Stimulated activated CD8-positive, alpha-beta memory T cell treated with anti-CD3 and anti-CD28 coated beads, Interleukin-12 subunit alpha, Interleukin-12 subunit beta, amount 100 ng/mL, for 4 hours (primary cell): Measurements from ENCODE around the gene SYT15B.
"Not testable (repeated sequence)": the region's sequence is repeated elsewhere in the genome, so short reads cannot be mapped to it uniquely, and the experiment has no call there.

ENCODE experiments used
- DNase-seq: peaks from one replicate; pipeline ENCODE4 v3.0.0-alpha.2; 2020; ENCODE audit warnings: low read depth

SYT15B gene

DNA sequence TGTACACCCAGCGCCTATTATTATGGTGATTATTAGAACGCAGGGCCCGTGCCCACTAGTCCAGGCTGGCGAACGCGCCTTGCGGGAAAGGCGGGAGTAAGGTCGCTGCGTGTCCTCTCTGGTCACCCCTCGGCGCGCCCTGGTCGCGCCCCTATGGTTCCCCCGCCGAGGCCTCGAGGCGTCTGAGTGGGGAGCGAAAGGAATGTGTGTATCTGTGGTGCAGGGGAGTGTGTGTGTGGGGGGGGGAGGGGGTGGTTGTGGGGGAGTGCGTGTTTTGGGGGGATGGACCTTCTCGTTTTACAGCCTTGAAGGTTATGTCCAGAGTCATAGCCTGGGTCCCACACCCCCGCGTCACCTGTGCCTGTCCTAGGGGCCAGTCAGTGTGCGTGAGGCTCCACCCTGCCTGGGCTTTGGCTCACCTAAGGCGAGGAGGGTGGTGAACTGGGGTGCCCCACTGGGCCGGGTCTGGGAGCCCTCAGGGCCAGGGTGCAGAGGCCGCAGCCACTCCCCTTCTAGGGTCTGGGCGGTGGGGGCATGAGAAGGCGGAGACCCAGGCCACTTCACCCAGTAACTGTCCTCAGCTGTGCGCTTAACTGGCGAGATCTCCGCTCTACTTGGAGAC, at the start of gene SYT15B:
Gene SYT15B (minus strand): TSS at position 39 of the 622 bp plus-strand sequence. CDS start 952 bp downstream, outside the sequence.
- not testable (repeated sequence) for DNase-seq

DNA sequence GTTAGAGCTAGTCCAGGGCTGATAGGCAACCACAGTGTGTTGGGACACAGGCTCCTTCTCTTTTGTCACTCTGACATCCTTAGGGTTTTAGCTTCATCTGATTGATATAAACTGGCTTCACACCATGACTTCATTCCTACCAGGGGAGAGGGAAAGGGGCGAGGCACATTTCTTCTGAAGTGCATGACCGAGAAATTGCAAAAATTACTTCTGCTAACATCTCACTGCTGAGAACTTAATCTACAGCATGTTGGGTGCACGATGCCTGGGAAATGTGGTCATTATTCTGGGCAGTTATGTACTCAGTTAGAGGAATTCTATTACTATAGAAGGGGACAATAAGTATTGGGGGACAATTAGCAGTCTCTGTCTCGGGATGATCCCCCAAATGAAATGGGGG, 16.2 kb upstream of the SYT15B start:
- not testable (repeated sequence) for DNase-seq

GRCh38 chr10:47775361-47776231, 12.2 kb upstream of the SYT15B start:
- not testable (repeated sequence) for DNase-seq

- not testable (repeated sequence) for DNase-seq
Observed at GRCh38 chr10:47770745-47771144, 7.4 kb upstream of the SYT15B start.

- DNase-seq: not testable (repeated sequence)
Observed at GRCh38 chr10:47768578-47769115, 5.3 kb upstream of the SYT15B start.

DNA sequence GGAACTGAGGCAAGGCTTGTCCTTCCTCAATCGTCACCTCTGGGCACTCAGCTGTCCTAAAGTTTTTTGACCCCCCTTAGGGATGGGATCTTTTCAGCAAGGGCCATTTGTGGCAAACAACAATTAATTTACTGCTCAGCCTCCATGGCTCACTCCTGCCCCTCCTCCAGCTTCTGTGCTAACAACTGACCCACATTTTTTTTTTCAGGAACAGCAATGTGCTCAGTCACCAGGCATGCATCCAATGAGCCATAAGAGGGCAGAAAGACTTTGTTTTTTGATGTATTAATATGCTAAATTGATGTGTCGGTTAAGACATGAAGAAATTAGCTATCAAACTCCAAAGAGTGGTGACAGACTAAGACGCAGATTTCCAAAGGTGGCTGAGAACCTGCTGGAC, 4.7 kb upstream of the SYT15B start:
- not testable (repeated sequence) for DNase-seq

- DNase-seq: not testable (repeated sequence)
Observed at GRCh38 chr10:47767236-47767635, 3.8 kb upstream of the SYT15B start.

- DNase-seq: not testable (repeated sequence)
Observed at GRCh38 chr10:47765232-47765631, 1.8 kb upstream of the SYT15B start.

DNA sequence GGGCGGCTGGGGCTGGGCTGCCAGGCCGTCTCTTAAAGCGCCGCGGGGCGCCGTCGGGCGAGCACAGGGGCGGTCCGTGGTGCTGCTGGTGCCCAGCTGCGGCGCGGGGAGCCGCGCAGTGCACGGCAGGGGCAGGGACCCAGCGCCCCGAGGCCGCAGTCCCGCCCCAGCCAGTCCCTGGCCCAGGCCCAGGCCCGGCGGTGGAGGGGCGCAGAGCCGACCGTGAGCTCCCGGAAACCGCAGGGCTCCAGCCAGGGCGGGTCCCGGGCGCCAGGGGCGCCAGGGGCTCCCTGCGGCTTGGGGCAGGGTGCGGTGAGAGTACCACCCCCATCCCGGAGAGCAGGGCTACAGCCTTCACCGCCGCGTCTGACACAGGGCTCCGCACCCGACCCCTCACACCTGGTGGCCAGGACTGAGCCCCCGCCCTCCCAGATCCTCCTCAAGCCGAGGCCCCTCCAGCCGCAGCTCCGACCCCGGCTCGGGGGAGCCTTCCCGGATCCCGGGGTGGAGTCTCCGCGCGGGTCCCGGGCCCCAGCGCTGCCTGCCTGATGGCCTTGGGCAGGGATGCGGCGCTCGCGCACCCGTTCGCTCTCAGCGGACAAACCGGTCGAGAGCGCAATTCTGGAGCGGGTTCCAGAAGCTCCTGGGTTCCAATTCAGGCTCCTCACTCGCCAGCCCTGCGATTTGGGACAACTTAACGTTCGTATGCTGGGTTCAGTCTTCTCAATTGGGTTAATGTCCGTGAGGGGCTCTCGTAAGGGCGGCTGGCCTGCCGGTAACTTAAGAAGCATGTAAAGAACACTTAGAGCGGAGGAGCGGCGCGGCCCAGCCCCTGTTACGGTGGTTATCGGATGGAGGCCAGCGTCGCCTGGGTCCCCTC, 478 bp downstream of the SYT15B start:
- DNase-seq: not testable (repeated sequence)

GRCh38 chr10:47758855-47759254, 4.5 kb downstream of the SYT15B start:
- not testable (repeated sequence) for DNase-seq

- not testable (repeated sequence) for DNase-seq
Observed at GRCh38 chr10:47756169-47756568, 7.2 kb downstream of the SYT15B start.

DNA sequence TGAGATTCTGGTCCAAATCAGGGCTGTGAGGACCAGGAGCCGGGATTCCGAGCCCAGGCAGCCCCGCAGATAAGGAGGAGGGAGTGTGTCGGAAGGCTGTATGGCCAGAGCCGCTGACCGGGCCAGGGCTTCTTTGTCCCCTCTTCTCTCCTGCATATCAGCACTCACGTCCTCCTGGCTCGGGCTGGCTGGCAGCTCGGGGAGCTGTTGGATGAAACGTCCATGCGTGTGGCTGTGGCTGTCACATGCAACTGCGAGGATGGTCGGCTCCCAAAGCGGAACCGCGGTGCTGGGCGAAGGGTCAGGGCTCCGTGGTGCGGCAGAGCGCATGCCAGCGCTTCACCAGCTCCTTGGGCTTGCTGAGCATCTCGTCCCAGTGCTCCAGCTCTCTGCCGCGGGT, 9.5 kb downstream of the SYT15B start:
- DNase-seq: not testable (repeated sequence)

GRCh38 chr10:47753176-47753575, 10.2 kb downstream of the SYT15B start:
- DNase-seq: not testable (repeated sequence)

- DNase-seq: not testable (repeated sequence)
Observed at GRCh38 chr10:47751821-47752220, 11.6 kb downstream of the SYT15B start.

- not testable (repeated sequence) for DNase-seq
Observed at GRCh38 chr10:47750360-47750759, 13.0 kb downstream of the SYT15B start.

DNA sequence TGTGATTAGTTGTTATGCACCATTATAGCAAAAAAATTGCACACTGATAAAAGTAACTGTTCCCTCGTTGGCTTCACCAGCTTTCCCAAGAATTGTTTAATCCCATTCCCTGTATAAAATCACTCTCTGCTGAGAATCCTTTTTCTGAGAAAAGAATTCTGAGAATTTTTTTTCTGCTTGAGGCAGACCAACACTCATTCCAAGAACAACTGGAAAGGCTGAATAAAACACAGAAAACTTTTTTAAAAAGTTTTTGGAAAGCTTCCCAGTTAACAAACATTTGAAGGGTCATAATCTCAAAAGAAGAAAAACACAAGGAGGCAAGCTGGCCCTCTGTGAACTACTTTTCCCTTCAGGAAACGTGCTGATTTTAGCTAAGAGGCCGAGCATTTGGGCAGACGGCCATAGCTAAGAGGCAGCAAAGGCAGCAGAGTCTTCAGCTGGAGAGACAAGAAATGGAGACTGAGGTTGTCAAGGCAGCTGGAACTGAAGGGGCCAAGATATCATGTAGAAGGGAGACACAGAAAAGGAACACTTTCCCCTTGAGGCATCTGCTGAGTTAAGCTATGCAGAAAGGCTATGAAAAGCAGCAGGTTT, 16.5 kb downstream of the SYT15B start:
- not testable (repeated sequence) for DNase-seq

DNA sequence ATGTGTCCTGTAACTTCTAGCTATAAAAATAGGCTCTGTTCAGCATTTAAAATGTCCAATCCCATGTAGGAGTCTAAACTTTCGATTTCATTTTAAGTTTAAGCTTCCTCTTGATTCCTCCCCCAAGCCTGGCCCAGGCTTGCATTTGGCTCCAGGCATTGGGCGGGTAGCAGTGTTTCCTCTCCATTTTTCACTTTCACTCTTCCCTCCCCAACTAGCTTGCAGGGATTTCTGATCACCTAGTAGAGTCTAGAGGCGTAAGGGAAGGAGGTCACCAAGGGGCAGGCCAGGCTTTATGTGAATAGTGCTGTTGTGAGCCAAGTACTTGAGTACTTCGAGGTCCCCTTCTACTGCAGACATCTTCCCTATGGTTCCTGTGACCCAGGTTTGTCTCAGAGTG, 18.5 kb downstream of the SYT15B start:
- not testable (repeated sequence) for DNase-seq

GRCh38 chr10:47743611-47744550, 19.5 kb downstream of the SYT15B start:
- not testable (repeated sequence) for DNase-seq

DNA sequence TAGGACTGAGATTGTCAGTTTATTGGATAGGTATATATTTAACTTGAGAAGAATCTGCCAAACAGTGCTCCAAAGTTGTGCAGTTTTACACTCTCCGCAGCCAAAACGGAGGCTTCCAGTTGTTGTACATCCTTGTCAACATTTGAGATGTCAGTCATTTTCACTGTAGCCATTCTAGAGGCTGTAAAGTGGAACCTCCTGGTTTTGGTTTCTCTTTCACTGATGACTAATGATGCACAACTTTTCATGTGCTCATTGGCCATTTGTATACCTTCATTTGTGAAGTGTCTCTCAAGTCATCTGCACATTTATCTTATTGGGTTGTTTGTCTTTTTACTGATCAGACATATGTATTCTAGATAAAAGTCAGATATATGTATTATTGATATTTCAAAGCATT, 22.5 kb downstream of the SYT15B start:
- not testable (repeated sequence) for DNase-seq

- DNase-seq: not testable (repeated sequence)
Observed at GRCh38 chr10:47730911-47731310, 32.5 kb downstream of the SYT15B start.
